ENCODE results near the gene OR2J2. TPM values are rescaled to one million over a fixed set of nuclear protein-coding genes. Genes with fewer than 3 reads are reported as not detected.
"Not testable (repeated sequence)": the region's sequence is repeated elsewhere in the genome, so short reads cannot be mapped to it uniquely, and the experiment has no call there.

Gene OR2J2
- total RNA-seq, 1 donor from 2014 or later: not detected

DNA sequence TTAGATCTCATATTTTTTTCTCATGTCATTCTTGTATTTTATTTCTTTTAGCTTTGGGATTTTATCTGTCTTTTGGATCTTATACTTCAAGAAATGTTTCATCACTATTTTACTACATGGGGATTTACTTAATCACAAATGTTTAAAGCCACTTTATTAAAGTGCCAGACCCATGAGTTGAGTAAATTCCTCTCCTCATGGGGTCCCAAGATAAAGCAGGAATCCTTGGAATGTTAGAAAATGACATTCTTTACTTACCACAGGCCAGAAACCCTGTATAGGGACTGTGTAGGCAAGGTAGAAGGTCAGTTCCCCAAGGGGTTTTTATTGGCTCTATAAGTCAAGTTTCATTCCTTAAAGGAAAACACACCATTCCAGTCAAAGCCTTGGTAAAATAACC, 28.4 kb upstream of the OR2J2 start:
- no peak overlapping the region for H3K4me3 Mint-ChIP-seq (ENCODE audit: low read depth)
- H3K4me1 Mint-ChIP-seq (ENCODE audit: low read depth): no peaks in the 10 kb centered on the region
- H3K36me3 Mint-ChIP-seq (ENCODE audit: insufficient read depth): no peaks in the 10 kb centered on the region
- TF ChIP-seq, protein P1, sequence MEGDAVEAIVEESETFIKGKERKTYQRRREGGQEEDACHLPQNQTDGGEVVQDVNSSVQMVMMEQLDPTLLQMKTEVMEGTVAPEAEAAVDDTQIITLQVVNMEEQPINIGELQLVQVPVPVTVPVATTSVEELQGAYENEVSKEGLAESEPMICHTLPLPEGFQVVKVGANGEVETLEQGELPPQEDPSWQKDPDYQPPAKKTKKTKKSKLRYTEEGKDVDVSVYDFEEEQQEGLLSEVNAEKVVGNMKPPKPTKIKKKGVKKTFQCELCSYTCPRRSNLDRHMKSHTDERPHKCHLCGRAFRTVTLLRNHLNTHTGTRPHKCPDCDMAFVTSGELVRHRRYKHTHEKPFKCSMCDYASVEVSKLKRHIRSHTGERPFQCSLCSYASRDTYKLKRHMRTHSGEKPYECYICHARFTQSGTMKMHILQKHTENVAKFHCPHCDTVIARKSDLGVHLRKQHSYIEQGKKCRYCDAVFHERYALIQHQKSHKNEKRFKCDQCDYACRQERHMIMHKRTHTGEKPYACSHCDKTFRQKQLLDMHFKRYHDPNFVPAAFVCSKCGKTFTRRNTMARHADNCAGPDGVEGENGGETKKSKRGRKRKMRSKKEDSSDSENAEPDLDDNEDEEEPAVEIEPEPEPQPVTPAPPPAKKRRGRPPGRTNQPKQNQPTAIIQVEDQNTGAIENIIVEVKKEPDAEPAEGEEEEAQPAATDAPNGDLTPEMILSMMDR (IDR thresholded peaks at IDR 0.05; ENCODE audit: unreplicated experiment): no peak
- H3K27ac Mint-ChIP-seq: no peak overlapping the region
- DNase-seq (ENCODE audit: low spot score, unreplicated experiment): no peak
- H3K27me3 Mint-ChIP-seq: no peaks in the 10 kb centered on the region
- peaks cover 3% of the 10 kb centered on the region for H3K9me3 Mint-ChIP-seq (ENCODE audit: low read depth)

DNA sequence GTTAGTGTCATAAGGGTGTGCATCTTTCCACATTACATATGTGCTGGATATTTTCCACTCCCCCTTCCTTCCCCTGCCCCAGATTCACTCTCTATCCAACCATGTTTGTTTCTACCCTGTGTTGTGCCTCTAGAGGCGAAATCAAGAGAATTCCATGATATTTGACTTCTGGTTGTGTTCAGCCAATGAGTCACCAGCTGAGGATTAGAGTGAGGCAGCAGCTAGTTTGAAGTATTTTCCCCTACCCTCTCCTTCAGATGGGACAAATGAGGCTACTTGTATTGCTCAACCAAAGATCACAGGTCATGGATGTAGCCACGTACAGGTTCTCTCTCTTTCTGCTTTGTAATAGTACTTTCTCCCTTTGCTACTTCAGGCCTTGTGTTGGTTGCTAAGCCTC, 24.5 kb upstream of the OR2J2 start:
- no peaks in the 10 kb centered on the region for H3K4me1 Mint-ChIP-seq (ENCODE audit: low read depth)
- H3K4me3 Mint-ChIP-seq (ENCODE audit: low read depth): no peak overlapping the region
- H3K9me3 Mint-ChIP-seq (ENCODE audit: low read depth): peaks cover 9% of the 10 kb centered on the region
- no peak for DNase-seq (ENCODE audit: low spot score, unreplicated experiment)
- H3K27ac Mint-ChIP-seq: no peak overlapping the region
- no peaks in the 10 kb centered on the region for H3K27me3 Mint-ChIP-seq
- TF ChIP-seq, protein P1 (IDR thresholded peaks at IDR 0.05; ENCODE audit: unreplicated experiment): no peak
- no peaks in the 10 kb centered on the region for H3K36me3 Mint-ChIP-seq (ENCODE audit: insufficient read depth)

DNA sequence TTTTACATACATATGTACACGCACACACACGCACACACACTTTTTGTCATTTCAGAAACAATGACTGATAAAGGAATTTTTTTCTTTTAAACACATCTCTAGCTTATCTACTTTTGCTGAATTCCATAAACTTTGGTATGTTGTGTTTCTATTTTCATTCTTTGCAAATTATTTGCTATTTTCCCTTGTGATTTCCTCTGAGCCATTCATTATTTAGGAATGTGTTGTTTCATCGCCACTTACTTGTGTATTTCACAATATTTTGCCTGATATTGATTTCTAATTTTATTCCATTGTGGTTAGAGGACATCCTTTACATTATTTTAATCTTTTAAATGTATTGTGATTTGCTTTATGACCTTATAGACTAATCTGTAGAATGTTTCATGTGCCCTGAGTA, 23.6 kb upstream of the OR2J2 start:
- H3K36me3 Mint-ChIP-seq (ENCODE audit: insufficient read depth): no peaks in the 10 kb centered on the region
- no peaks in the 10 kb centered on the region for H3K4me1 Mint-ChIP-seq (ENCODE audit: low read depth)
- DNase-seq (ENCODE audit: low spot score, unreplicated experiment): no peak
- H3K27ac Mint-ChIP-seq: no peak overlapping the region
- TF ChIP-seq, protein P1 (IDR thresholded peaks at IDR 0.05; ENCODE audit: unreplicated experiment): no peak
- H3K4me3 Mint-ChIP-seq (ENCODE audit: low read depth): no peak overlapping the region
- H3K27me3 Mint-ChIP-seq: no peaks in the 10 kb centered on the region
- peaks cover 12% of the 10 kb centered on the region for H3K9me3 Mint-ChIP-seq (ENCODE audit: low read depth)

DNA sequence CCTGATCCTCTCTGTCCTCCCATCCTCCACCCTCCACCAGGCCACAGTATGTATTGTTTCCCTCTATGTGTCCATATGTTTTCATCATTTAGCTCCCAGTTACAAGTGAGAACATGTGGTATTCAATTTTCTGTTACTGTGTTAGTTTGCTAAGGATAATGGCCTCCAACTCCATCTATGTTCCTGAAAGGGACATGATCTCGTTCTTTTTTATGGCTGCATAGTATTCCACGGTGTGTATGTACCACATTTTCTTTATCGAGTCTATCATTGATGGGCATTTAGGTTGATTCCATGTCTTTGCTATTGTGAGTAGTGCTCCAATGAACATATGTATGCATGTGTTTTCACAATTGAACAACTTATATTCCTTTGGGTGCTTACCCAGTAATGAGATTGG, 21.3 kb upstream of the OR2J2 start:
- H3K27me3 Mint-ChIP-seq; H3K4me3 Mint-ChIP-seq (ENCODE audit: low read depth); H3K27ac Mint-ChIP-seq; H3K4me1 Mint-ChIP-seq (ENCODE audit: low read depth); H3K9me3 Mint-ChIP-seq (ENCODE audit: low read depth); H3K36me3 Mint-ChIP-seq (ENCODE audit: insufficient read depth); DNase-seq (ENCODE audit: low spot score, unreplicated experiment): not testable (repeated sequence)

DNA sequence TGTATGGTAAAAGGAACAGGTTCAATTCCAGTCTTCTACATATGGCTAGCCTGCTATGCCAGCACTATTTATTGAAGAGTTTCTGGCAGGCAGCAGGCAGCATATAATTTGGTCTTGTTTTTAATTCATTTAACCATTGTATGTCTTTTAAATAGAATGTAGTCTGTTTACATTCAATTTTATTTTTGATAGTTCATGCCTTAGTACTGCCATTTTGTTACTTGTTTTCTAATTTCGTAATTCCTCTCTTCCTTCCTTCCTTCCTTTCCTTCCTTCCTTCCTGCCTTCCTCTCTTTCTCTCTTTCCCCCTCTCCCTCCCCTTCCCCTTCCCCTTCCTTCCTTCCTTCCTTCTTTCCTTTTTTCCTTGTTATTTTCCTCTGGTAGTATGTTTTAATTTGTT, 17.6 kb upstream of the OR2J2 start:
- DNase-seq (ENCODE audit: low spot score, unreplicated experiment): no peak
- no peak overlapping the region for H3K27ac Mint-ChIP-seq
- H3K27me3 Mint-ChIP-seq: no peaks in the 10 kb centered on the region
- H3K36me3 Mint-ChIP-seq (ENCODE audit: insufficient read depth): no peaks in the 10 kb centered on the region
- TF ChIP-seq, protein P1 (IDR thresholded peaks at IDR 0.05; ENCODE audit: unreplicated experiment): no peak
- no peak overlapping the region for H3K4me3 Mint-ChIP-seq (ENCODE audit: low read depth)
- peaks cover 9% of the 10 kb centered on the region for H3K9me3 Mint-ChIP-seq (ENCODE audit: low read depth)
- no peaks in the 10 kb centered on the region for H3K4me1 Mint-ChIP-seq (ENCODE audit: low read depth)

DNA sequence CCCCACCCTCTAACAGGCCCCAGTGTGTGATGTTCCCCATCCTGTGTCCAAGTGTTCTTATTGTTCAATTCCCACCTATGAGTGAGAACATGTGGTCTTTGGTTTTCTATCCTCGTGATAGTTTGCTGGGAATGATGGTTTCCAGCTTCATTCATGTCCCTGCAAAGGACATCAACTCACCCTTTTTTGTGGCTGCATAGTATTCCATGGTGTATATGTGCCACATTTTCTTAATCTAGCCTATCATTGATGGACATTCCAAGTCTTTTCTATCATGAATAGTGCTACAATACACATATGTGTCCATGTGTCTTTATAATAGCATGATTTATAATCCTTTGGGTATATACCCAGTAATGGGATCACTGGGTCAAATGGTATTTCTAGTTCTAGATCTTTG, 15.5 kb upstream of the OR2J2 start:
- not testable (repeated sequence) for H3K27me3 Mint-ChIP-seq; H3K9me3 Mint-ChIP-seq (ENCODE audit: low read depth); DNase-seq (ENCODE audit: low spot score, unreplicated experiment); H3K4me3 Mint-ChIP-seq (ENCODE audit: low read depth); H3K27ac Mint-ChIP-seq; H3K36me3 Mint-ChIP-seq (ENCODE audit: insufficient read depth); H3K4me1 Mint-ChIP-seq (ENCODE audit: low read depth)

DNA sequence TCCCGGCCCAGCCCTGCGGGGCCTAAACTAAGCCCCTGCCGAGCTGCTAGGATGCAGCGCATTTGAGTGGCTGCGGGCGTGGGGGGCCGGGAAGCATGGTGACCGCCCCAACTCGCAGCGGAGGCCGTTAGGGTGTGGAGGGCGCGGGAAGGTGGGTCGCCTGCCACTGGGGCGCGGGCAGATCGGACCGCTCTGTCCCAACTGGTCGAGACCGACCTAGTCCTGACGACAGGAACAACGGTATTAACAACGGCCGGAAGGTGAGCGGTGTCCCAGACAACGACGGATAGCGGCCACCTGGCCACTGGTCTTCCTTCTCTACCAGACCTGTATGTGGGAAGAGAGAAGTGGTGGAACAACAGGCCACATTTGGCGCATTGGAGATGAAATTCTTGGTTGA, 10.8 kb upstream of the OR2J2 start:
- not testable (repeated sequence) for H3K27me3 Mint-ChIP-seq; H3K36me3 Mint-ChIP-seq (ENCODE audit: insufficient read depth); H3K4me3 Mint-ChIP-seq (ENCODE audit: low read depth); H3K27ac Mint-ChIP-seq; DNase-seq (ENCODE audit: low spot score, unreplicated experiment); H3K9me3 Mint-ChIP-seq (ENCODE audit: low read depth); H3K4me1 Mint-ChIP-seq (ENCODE audit: low read depth)

DNA sequence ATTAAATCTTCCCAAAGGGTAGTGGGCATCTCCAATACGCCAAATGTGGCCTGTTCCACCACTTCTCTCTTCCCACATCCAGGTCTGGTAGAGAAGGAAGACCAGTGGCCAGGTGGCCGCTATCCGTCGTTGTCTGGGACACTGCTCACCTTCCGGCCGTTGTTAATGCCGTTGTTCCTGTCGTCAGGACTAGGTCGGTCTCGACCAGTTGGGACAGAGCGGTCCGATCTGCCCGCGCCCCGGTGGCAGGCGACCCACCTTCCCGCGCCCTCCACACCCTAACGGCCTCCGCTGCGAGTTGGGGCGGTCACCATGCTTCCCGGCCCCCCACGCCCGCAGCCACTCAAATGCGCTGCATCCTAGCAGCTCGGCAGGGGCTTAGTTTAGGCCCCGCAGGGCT, 5.1 kb upstream of the OR2J2 start:
- H3K4me1 Mint-ChIP-seq (ENCODE audit: low read depth); H3K4me3 Mint-ChIP-seq (ENCODE audit: low read depth); H3K27ac Mint-ChIP-seq; H3K36me3 Mint-ChIP-seq (ENCODE audit: insufficient read depth); H3K9me3 Mint-ChIP-seq (ENCODE audit: low read depth); H3K27me3 Mint-ChIP-seq; DNase-seq (ENCODE audit: low spot score, unreplicated experiment): not testable (repeated sequence)

All from progenitor cell of endocrine pancreas (in vitro differentiated cells).